ENCODE results near the gene PLEKHG2.
A peak's percentile ranks its signal among the peaks of the same experiment; 100 is the strongest.

PLEKHG2 gene

DNA sequence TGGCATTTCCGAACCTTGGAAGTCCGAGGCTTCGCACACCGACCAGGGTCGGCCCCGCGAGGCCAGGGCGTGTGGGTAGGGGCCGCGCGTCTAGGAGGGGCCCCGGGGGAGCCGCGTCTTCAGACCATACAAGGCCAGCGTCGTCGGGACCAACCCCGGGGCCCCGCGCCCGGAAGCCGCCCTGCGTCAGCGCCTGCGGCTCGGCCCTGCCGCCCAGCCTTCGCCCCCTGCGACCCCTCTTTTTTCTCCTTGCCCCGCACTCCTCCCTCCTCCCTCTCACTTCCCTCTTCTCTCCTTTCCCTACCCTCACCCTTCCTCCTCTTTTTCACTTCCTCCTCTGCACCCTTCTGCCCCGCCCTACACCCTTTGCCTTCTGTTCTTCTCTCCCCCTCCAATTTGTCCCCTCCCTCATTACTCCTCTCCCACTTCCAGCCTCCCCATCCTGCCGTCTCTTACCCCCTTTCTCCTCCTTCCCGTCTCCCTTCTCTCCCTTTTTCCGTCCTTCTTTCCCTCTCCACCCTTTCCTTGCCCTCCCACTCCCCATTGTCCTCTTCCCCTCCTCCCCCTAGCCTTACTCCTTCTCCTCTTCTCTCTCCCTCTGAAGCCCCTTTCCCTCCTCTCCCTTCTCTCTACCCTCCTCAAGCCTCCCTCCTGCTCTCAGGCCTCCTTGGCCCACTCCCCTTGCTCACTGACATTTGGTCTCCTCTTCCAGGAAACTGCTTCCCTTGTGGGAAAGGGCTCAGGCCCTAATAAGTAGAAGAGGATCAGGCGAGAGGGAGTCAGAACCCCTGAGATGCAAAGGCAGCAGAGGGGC is 2.2 kb upstream of the PLEKHG2 start:
- H2BK120ac ChIP-seq (ENCODE audit: insufficient read depth, low read length, poor library complexity), result peak overlapping the region; percentile 96
- no peaks in the 10 kb centered on the region for H3K27me3 ChIP-seq (ENCODE audit: insufficient read depth, low read length)
- peak overlapping the region; percentile 93 for H4K8ac ChIP-seq (ENCODE audit: low read depth, low read length)
- peak overlapping the region; percentile 65 for H3K4me3 ChIP-seq (ENCODE audit: low read depth, low read length)
- peak overlapping the region; percentile 91 for H3K9ac ChIP-seq (ENCODE audit: low read length)
- H3K18ac ChIP-seq (ENCODE audit: low read length), result peak overlapping the region; percentile 64
- peak overlapping the region; percentile 20 for H2AFZ ChIP-seq (ENCODE audit: insufficient read depth, low read length, poor library complexity)
- H3K36me3 ChIP-seq (ENCODE audit: control insufficient read depth in 1 of 2, insufficient read depth in 2 of 2, low read length in 2 of 2), result peaks cover 15 to 16% of the 10 kb centered on the region in 2 experiments
- H3K4me1 ChIP-seq (ENCODE audit: control insufficient read depth in 1 of 2, insufficient read depth in 2 of 2, low read length in 2 of 2), result peaks cover 30 to 38% of the 10 kb centered on the region in 2 experiments
- peak; percentile 58 to 61 for DNase-seq
- peak overlapping the region; percentile 92 for H2BK5ac ChIP-seq (ENCODE audit: low read depth, low read length, poor library complexity)
- peak overlapping the region; percentile 91 for H2AK5ac ChIP-seq (ENCODE audit: low read length)
- peak overlapping the region; percentile 1 for H2BK12ac ChIP-seq (ENCODE audit: low read length)
- peaks cover 48% of the 10 kb centered on the region for H3K79me2 ChIP-seq (ENCODE audit: control insufficient read depth, insufficient read depth, low read length, poor library complexity)
- H3K27ac ChIP-seq (ENCODE audit: low read depth, low read length), result peak overlapping the region; percentile 98
- H3K9me3 ChIP-seq (ENCODE audit: insufficient read depth, low read depth, low read length), result no peaks in the 10 kb centered on the region
- no peak overlapping the region for H3K23ac ChIP-seq (ENCODE audit: low read length)
- peak overlapping the region; percentile 28 for H3K4ac ChIP-seq (ENCODE audit: low read depth, low read length)
- H3K14ac ChIP-seq (ENCODE audit: low read length), result peak overlapping the region; percentile 95
- H4K91ac ChIP-seq (ENCODE audit: low read depth, low read length), result peak overlapping the region; percentile 97
- H4K12ac ChIP-seq (ENCODE audit: low read depth, low read length), result peak overlapping the region; percentile 83
- peak overlapping the region; percentile 93 for H3K4me2 ChIP-seq (ENCODE audit: low read length)
- H3K79me1 ChIP-seq (ENCODE audit: low read length), result peaks cover 42% of the 10 kb centered on the region
- no CpG with 5 or more reads among the region's 35 CpGs for WGBS (ENCODE audit: extremely low coverage, insufficient coverage, insufficient read length)

- Histone ChIP-seq H3K4ac (ENCODE audit: low read depth, low read length) (no peak overlapping the region), H3K79me1 (ENCODE audit: low read length) (peaks cover 42% of the 10 kb centered on the region), H4K12ac (ENCODE audit: low read depth, low read length) (peak overlapping the region; percentile 73), H3K18ac (ENCODE audit: low read length) (peak overlapping the region; percentile 64), H2AFZ (ENCODE audit: insufficient read depth, low read length, poor library complexity) (no peak overlapping the region), H3K27me3 (ENCODE audit: insufficient read depth, low read length) (no peaks in the 10 kb centered on the region), H4K8ac (ENCODE audit: low read depth, low read length) (no peak overlapping the region), H3K14ac (ENCODE audit: low read length) (peak overlapping the region; percentile 95), H3K79me2 (ENCODE audit: control insufficient read depth, insufficient read depth, low read length, poor library complexity) (peaks cover 48% of the 10 kb centered on the region), H2BK12ac (ENCODE audit: low read length) (peak overlapping the region; percentile 1), H3K4me1 (ENCODE audit: control insufficient read depth in 1 of 2, insufficient read depth in 2 of 2, low read length in 2 of 2) (peaks cover 30 to 39% of the 10 kb centered on the region in 2 experiments), H3K23ac (ENCODE audit: low read length) (no peak overlapping the region), H3K27ac (ENCODE audit: low read depth, low read length) (peak overlapping the region; percentile 98), H4K91ac (ENCODE audit: low read depth, low read length) (peak overlapping the region; percentile 97), H3K9me3 (ENCODE audit: insufficient read depth, low read depth, low read length) (no peaks in the 10 kb centered on the region), H3K9ac (ENCODE audit: low read length) (no peak overlapping the region), H3K4me3 (ENCODE audit: low read depth, low read length) (no peak overlapping the region), H2AK5ac (ENCODE audit: low read length) (peak overlapping the region; percentile 88), H2BK5ac (ENCODE audit: low read depth, low read length, poor library complexity) (peak overlapping the region; percentile 92), H3K4me2 (ENCODE audit: low read length) (peak overlapping the region; percentile 93), H2BK120ac (ENCODE audit: insufficient read depth, low read length, poor library complexity) (peak overlapping the region; percentile 96), H3K36me3 (ENCODE audit: control insufficient read depth in 1 of 2, insufficient read depth in 2 of 2, low read length in 2 of 2) (peaks cover 21% of the 10 kb centered on the region in 2 experiments)
- no CpG with 5 or more reads among the region's 1 CpG for WGBS (ENCODE audit: extremely low coverage, insufficient coverage, insufficient read length)
- no peak for DNase-seq
These were observed 1.7 kb upstream of the PLEKHG2 start for GRCh38 chr19:39410831-39411080.

DNA sequence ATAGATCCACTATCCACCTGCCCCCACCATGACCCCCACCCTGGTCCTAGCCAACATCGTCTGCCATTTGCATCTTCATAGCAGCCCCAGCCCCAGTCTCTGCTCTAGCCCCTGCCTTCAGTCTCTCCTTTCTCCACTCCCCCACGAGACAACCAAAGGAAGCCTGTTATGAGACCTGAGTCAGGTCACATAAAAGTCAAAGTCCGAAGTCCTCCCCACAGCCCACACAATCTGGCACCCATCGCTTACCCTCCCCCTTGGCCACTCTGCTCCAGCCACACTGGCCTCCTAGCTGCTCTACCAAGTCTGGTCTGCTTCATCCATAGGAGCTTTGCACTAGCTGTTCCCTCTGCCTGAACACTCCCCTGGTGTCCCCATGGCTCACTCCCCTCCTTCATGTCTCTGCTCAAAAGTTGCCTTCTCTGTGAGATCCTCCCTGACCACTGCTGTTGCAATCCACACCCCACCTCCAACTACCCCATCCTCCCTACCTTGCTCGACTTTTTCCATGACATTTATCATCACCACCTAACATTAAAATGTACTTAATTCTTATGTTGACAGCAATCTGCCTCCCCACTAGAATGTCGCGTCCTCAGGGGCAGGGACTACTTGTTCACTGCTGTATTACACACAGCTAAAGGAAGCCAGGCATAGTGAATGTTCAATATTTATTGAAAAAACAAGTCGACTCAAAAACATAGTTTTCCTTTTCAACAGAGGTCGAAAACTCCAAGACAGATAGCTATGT is 1.2 kb upstream of the PLEKHG2 start:
- Histone ChIP-seq H3K4me3 (ENCODE audit: low read depth, low read length) (no peak overlapping the region), H3K4me1 (ENCODE audit: control insufficient read depth in 1 of 2, insufficient read depth in 2 of 2, low read length in 2 of 2) (peaks cover 30 to 36% of the 10 kb centered on the region in 2 experiments), H2BK120ac (ENCODE audit: insufficient read depth, low read length, poor library complexity) (no peak overlapping the region), H2BK12ac (ENCODE audit: low read length) (no peak overlapping the region), H3K27ac (ENCODE audit: low read depth, low read length) (no peak overlapping the region), H4K91ac (ENCODE audit: low read depth, low read length) (no peak overlapping the region), H3K27me3 (ENCODE audit: insufficient read depth, low read length) (no peaks in the 10 kb centered on the region), H3K36me3 (ENCODE audit: control insufficient read depth in 1 of 2, insufficient read depth in 2 of 2, low read length in 2 of 2) (peaks cover 26% of the 10 kb centered on the region in 2 experiments), H3K18ac (ENCODE audit: low read length) (no peak overlapping the region), H3K14ac (ENCODE audit: low read length) (peak overlapping the region; percentile 13), H3K23ac (ENCODE audit: low read length) (no peak overlapping the region), H3K79me2 (ENCODE audit: control insufficient read depth, insufficient read depth, low read length, poor library complexity) (peaks cover 47% of the 10 kb centered on the region), H2AFZ (ENCODE audit: insufficient read depth, low read length, poor library complexity) (no peak overlapping the region), H3K9ac (ENCODE audit: low read length) (no peak overlapping the region), H3K4ac (ENCODE audit: low read depth, low read length) (no peak overlapping the region), H2BK5ac (ENCODE audit: low read depth, low read length, poor library complexity) (no peak overlapping the region), H4K12ac (ENCODE audit: low read depth, low read length) (peak overlapping the region; percentile 44), H2AK5ac (ENCODE audit: low read length) (peak overlapping the region; percentile 3), H4K8ac (ENCODE audit: low read depth, low read length) (no peak overlapping the region), H3K79me1 (ENCODE audit: low read length) (peaks cover 42% of the 10 kb centered on the region), H3K9me3 (ENCODE audit: insufficient read depth, low read depth, low read length) (no peaks in the 10 kb centered on the region), H3K4me2 (ENCODE audit: low read length) (peak overlapping the region; percentile 18)
- peak in 1 of 2 donors; percentile 51 for DNase-seq
- 100% methylated on average over 1 of the region's 9 CpGs for WGBS (ENCODE audit: extremely low coverage, insufficient coverage, insufficient read length)

DNA sequence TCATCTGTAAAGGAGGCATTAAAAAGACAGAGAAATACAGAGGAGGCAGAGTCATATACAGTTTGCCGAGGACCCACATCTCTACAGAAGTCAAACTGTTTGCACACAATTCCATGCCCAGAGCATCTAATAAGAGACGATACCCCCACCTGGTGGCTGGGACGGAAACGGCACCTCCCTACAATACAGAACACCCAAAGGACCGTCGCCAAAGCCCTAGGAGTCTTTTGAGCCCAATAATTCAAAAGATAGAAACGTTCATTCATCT is 703 bp upstream of the PLEKHG2 start:
- Histone ChIP-seq H3K9ac (ENCODE audit: low read length) (no peak overlapping the region), H3K18ac (ENCODE audit: low read length) (no peak overlapping the region), H2BK120ac (ENCODE audit: insufficient read depth, low read length, poor library complexity) (no peak overlapping the region), H3K36me3 (ENCODE audit: control insufficient read depth in 1 of 2, insufficient read depth in 2 of 2, low read length in 2 of 2) (peaks cover 31% of the 10 kb centered on the region in 2 experiments), H4K12ac (ENCODE audit: low read depth, low read length) (no peak overlapping the region), H3K4ac (ENCODE audit: low read depth, low read length) (no peak overlapping the region), H2BK5ac (ENCODE audit: low read depth, low read length, poor library complexity) (no peak overlapping the region), H3K4me2 (ENCODE audit: low read length) (peak overlapping the region; percentile 18), H3K4me1 (ENCODE audit: control insufficient read depth in 1 of 2, insufficient read depth in 2 of 2, low read length in 2 of 2) (peaks cover 30 to 36% of the 10 kb centered on the region in 2 experiments), H2AFZ (ENCODE audit: insufficient read depth, low read length, poor library complexity) (no peak overlapping the region), H3K79me2 (ENCODE audit: control insufficient read depth, insufficient read depth, low read length, poor library complexity) (peaks cover 45% of the 10 kb centered on the region), H3K27me3 (ENCODE audit: insufficient read depth, low read length) (no peaks in the 10 kb centered on the region), H3K9me3 (ENCODE audit: insufficient read depth, low read depth, low read length) (no peaks in the 10 kb centered on the region), H3K23ac (ENCODE audit: low read length) (no peak overlapping the region), H3K79me1 (ENCODE audit: low read length) (peaks cover 41% of the 10 kb centered on the region), H4K91ac (ENCODE audit: low read depth, low read length) (no peak overlapping the region), H3K4me3 (ENCODE audit: low read depth, low read length) (no peak overlapping the region), H2BK12ac (ENCODE audit: low read length) (no peak overlapping the region), H2AK5ac (ENCODE audit: low read length) (no peak overlapping the region), H3K14ac (ENCODE audit: low read length) (no peak overlapping the region), H3K27ac (ENCODE audit: low read depth, low read length) (no peak overlapping the region), H4K8ac (ENCODE audit: low read depth, low read length) (no peak overlapping the region)
- peak; percentile 94 to 98 for DNase-seq
- no CpG with 5 or more reads among the region's 7 CpGs for WGBS (ENCODE audit: extremely low coverage, insufficient coverage, insufficient read length)
